Loucy (cell line): ENCODE measurements around the gene CHSY3.

ENCODE experiments used
- H2AFZ ChIP-seq: fragments of 200-600 bp; sonication (generic); 2 replicates; pipeline ENCODE4 v1.6.0; 2016; ENCODE audit warnings: antibody characterized with exemption, mild to moderate bottlenecking, low read length, moderate library complexity
- H3F3A ChIP-seq: fragments of 200-600 bp; 2 replicates; pipeline ENCODE4 v1.6.0; 2016; ENCODE audit warnings: antibody characterized with exemption, low read depth, mild to moderate bottlenecking
- H3K27me3 ChIP-seq: fragments of 200-600 bp; sonication (generic); 2 replicates; pipeline ENCODE4 v1.6.1; 2014; ENCODE audit warnings: low read length, mild to moderate bottlenecking; ENCODE audit not compliant: insufficient read depth, poor library complexity, severe bottlenecking
- H3K36me3 ChIP-seq: fragments of 200-600 bp; sonication (generic); 2 replicates; pipeline ENCODE4 v1.6.1; 2016; ENCODE audit warnings: low read length; ENCODE audit not compliant: insufficient read depth
- H3K4me1 ChIP-seq: fragments of 200-600 bp; sonication (generic); 2 replicates; pipeline ENCODE4 v1.5.1; 2014; ENCODE audit warnings: low read length, mild to moderate bottlenecking; ENCODE audit not compliant: insufficient read depth, poor library complexity, severe bottlenecking
- H3K4me2 ChIP-seq: fragments of 200-600 bp; sonication (generic); 2 replicates; pipeline ENCODE4 v1.6.0; 2014; ENCODE audit warnings: antibody characterized with exemption, low read length, low read depth, mild to moderate bottlenecking; ENCODE audit not compliant: poor library complexity, severe bottlenecking
- H3K4me3 ChIP-seq: fragments of 200-600 bp; sonication (generic); 2 replicates; pipeline ENCODE4 v1.5.1; 2014; ENCODE audit warnings: low read length, mild to moderate bottlenecking, mixed read lengths; ENCODE audit not compliant: poor library complexity, severe bottlenecking
- H3K79me2 ChIP-seq: fragments of 200-600 bp; sonication (generic); 2 replicates; pipeline ENCODE4 v1.6.1; 2014; ENCODE audit warnings: low read length; ENCODE audit not compliant: insufficient read depth
- H3K9ac ChIP-seq: fragments of 200-600 bp; sonication (generic); 2 replicates; pipeline ENCODE4 v1.6.0; 2014; ENCODE audit warnings: mild to moderate bottlenecking, low read depth, low read length, moderate library complexity; ENCODE audit not compliant: poor library complexity, severe bottlenecking
- H3K9me2 ChIP-seq: fragments of 200-600 bp; sonication (generic); replicated peaks from 2 replicates; pipeline ENCODE4 v1.6.1; 2016; ENCODE audit warnings: low read depth, low read length, mixed read lengths
- H3K9me3 ChIP-seq: fragments of 200-600 bp; sonication (generic); 2 replicates; pipeline ENCODE4 v1.6.1; 2014; ENCODE audit warnings: mild to moderate bottlenecking, antibody characterized with exemption, low read length, low read depth; ENCODE audit not compliant: insufficient read depth
- H4K20me1 ChIP-seq: fragments of 200-600 bp; sonication (generic); 2 replicates; pipeline ENCODE4 v1.6.0; 2014; ENCODE audit warnings: antibody characterized with exemption, low read length, mild to moderate bottlenecking; ENCODE audit not compliant: insufficient read depth, poor library complexity, severe bottlenecking
- EZH2phosphoT487 ChIP-seq: fragments of 200-600 bp; IDR thresholded peaks from 2 replicates; pipeline ENCODE4 v1.6.1; 2018; ENCODE audit warnings: antibody characterized with exemption, mild to moderate bottlenecking, moderate library complexity, borderline replicate concordance
- TF ChIP-seq, protein P1 (sequence below): fragments of 200-600 bp; sonication (generic); conservative IDR thresholded peaks from 2 replicates; pipeline ENCODE4 v1.5.1; 2014; ENCODE audit warnings: mild to moderate bottlenecking, antibody characterized with exemption, low read length

The CHSY3 gene

GRCh38 chr5:129905473-129906176 lies 1.4 kb downstream of the CHSY3 start:
- TF ChIP-seq EZH2phosphoT487, result no peak
- TF ChIP-seq, protein P1, sequence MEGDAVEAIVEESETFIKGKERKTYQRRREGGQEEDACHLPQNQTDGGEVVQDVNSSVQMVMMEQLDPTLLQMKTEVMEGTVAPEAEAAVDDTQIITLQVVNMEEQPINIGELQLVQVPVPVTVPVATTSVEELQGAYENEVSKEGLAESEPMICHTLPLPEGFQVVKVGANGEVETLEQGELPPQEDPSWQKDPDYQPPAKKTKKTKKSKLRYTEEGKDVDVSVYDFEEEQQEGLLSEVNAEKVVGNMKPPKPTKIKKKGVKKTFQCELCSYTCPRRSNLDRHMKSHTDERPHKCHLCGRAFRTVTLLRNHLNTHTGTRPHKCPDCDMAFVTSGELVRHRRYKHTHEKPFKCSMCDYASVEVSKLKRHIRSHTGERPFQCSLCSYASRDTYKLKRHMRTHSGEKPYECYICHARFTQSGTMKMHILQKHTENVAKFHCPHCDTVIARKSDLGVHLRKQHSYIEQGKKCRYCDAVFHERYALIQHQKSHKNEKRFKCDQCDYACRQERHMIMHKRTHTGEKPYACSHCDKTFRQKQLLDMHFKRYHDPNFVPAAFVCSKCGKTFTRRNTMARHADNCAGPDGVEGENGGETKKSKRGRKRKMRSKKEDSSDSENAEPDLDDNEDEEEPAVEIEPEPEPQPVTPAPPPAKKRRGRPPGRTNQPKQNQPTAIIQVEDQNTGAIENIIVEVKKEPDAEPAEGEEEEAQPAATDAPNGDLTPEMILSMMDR, result no peak
- Histone ChIP-seq H3K9ac (no peak overlapping the region), H3K9me3 (no peaks in the 10 kb centered on the region), H3K9me2 (no peaks in the 10 kb centered on the region), H3F3A (no peaks in the 10 kb centered on the region), H2AFZ (no peak overlapping the region), H3K27me3 (no peaks in the 10 kb centered on the region), H3K36me3 (no peaks in the 10 kb centered on the region), H3K4me2 (no peak overlapping the region), H3K4me1 (no peaks in the 10 kb centered on the region), H3K79me2 (no peaks in the 10 kb centered on the region), H4K20me1 (no peaks in the 10 kb centered on the region), H3K4me3 (no peak overlapping the region)

DNA sequence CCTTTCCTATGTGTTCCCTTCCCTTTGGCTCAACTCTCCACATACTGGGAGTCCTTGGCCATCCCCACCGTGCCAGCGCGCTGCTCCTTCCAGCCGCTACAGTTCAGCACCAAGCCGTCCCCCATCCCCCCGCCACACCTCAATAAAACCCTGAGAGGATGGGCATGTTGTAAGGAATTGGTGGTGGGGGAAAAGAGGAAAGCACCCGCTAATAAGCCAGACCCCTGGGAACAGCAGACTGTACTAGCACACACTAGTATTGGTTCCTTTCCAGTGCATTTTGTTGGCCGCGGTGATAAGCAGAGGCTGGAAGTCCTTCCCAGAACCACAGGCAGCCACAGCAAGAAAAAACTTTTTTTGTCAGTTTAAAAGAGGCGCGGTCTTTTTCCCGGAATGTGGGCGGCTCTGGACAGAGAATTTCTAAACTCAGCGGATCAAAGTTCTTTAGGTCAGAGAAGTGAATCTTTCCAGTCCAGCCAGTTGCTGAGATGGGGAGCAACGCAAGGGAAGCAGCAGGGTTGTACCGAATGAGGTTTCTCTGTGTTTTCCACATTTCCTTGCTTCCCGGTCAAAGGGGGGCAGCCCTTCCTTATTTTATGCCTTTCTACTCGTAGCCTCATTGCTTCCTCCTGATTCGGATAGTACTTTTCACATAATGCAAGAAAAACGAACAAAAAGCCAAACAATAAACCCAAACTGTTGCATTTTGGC lies 2.1 kb downstream of the CHSY3 start:
- H3K4me2 ChIP-seq, result no peak overlapping the region
- no peaks in the 10 kb centered on the region for H3K79me2 ChIP-seq
- H3K4me3 ChIP-seq, result no peak overlapping the region
- no peaks in the 10 kb centered on the region for H3K4me1 ChIP-seq
- no peaks in the 10 kb centered on the region for H3K36me3 ChIP-seq
- no peaks in the 10 kb centered on the region for H4K20me1 ChIP-seq
- no peaks in the 10 kb centered on the region for H3K9me2 ChIP-seq
- no peak overlapping the region for H3K9ac ChIP-seq
- H3K9me3 ChIP-seq, result no peaks in the 10 kb centered on the region
- no peak overlapping the region for H2AFZ ChIP-seq
- TF ChIP-seq, protein P1, result no peak
- TF ChIP-seq EZH2phosphoT487, result no peak
- H3K27me3 ChIP-seq, result no peaks in the 10 kb centered on the region
- H3F3A ChIP-seq, result no peaks in the 10 kb centered on the region

GRCh38 chr5:129909225-129909624 lies 5.0 kb downstream of the CHSY3 start:
- Histone ChIP-seq H3K27me3 (no peaks in the 10 kb centered on the region), H3K36me3 (no peaks in the 10 kb centered on the region), H3F3A (no peaks in the 10 kb centered on the region), H3K4me1 (no peaks in the 10 kb centered on the region), H4K20me1 (no peaks in the 10 kb centered on the region), H2AFZ (no peak overlapping the region), H3K9me2 (no peaks in the 10 kb centered on the region), H3K4me3 (no peak overlapping the region), H3K9me3 (no peaks in the 10 kb centered on the region), H3K9ac (no peak overlapping the region), H3K4me2 (no peak overlapping the region), H3K79me2 (no peaks in the 10 kb centered on the region)
- TF ChIP-seq EZH2phosphoT487, result no peak
- TF ChIP-seq, protein P1, result no peak
